Uterus (tissue), 4 donors: ENCODE data around the gene RPIA. TPM values are rescaled to one million over a fixed set of nuclear protein-coding genes. Genes with fewer than 3 reads are reported as not detected.
"Not testable (repeated sequence)": the region's sequence is repeated elsewhere in the genome, so short reads cannot be mapped to it uniquely, and the experiment has no call there.

Experiments used
- DNase-seq, 2 donors: peaks; one replicate each; pipeline ENCODE4 v3.0.0-alpha.2; 2019 to 2020
- H3K27ac ChIP-seq, 2 donors: fragments of 200-600 bp; sonication (generic); 1 replicate in 1 of 2; 2 replicates in 1 of 2; pipeline ENCODE4 v1.5.1; 2016 to 2018
- H3K27me3 ChIP-seq, 2 donors: fragments of 200-600 bp; sonication (generic); one replicate each; pipeline ENCODE4 v1.5.1; 2018 to 2019; ENCODE audit warnings: control low read depth in 1 of 2
- H3K36me3 ChIP-seq, 2 donors: fragments of 200-600 bp; sonication (generic); one replicate each; pipeline ENCODE4 v1.5.1; 2019; ENCODE audit warnings: control low read depth in 1 of 2
- H3K4me1 ChIP-seq, 2 donors: fragments of 200-600 bp; sonication (generic); one replicate each; pipeline ENCODE4 v1.5.1; 2018 to 2019; ENCODE audit warnings: control low read depth in 1 of 2
- H3K4me3 ChIP-seq, 2 donors: fragments of 200-600 bp; sonication (generic); 1 replicate in 1 of 2; 2 replicates in 1 of 2; pipeline ENCODE4 v1.5.1; 2018 to 2019; ENCODE audit warnings: mild to moderate bottlenecking in 1 of 2
- H3K9me3 ChIP-seq, 2 donors: fragments of 200-600 bp; sonication (generic); one replicate each; pipeline ENCODE4 v1.5.1; 2019; ENCODE audit warnings: control low read depth in 1 of 2
- CTCF ChIP-seq, 4 experiments: fragments of 200-600 bp in 2 of 4; fragments of 450-650 bp in 2 of 4; sonication (generic) in 2 of 4; IDR thresholded peaks; one replicate each; pipeline ENCODE4 v1.5.1; 2016 to 2019; ENCODE audit warnings: antibody characterized with exemption in 4 of 4, mild to moderate bottlenecking in 2 of 4, moderate library complexity in 1 of 4
- POLR2A ChIP-seq, 2 donors: fragments of 450-650 bp; IDR thresholded peaks; one replicate each; pipeline ENCODE4 v1.6.1; 2016; ENCODE audit warnings: antibody characterized with exemption in 2 of 2, mild to moderate bottlenecking in 1 of 2, moderate library complexity in 1 of 2
- intact Hi-C: fragments of 100-400 bp; cut with DNase I; formaldehyde crosslinking; loops from one replicate; pipeline ENCODE4 v1.15.1; 2023; ENCODE audit warnings: low total_unique reads
- total RNA-seq, 4 donors: library from RNA; depleted of rRNA in 3 of 4; stranded (reverse); fragments of >200 nt in 3 of 4; gene quantifications; one replicate each; pipeline versions ENCODE4 v1.1.0 to v1.2.4, GENCODE V29; 2014 to 2023
- donor health status: DM: yes; HTN: yes; CAD: no.

RPIA gene
- total RNA-seq, 4 donors from 2014 or later, result 0.29 to 19.4 (median 8.8) TPM

GRCh38 chr2:88760819-88761598 lies 69.5 kb downstream of the RPIA start:
- no peak for DNase-seq
- H3K27me3 ChIP-seq, result peaks cover 0 to 10% of the 10 kb centered on the region in 2 donors
- H3K4me3 ChIP-seq, result no peak overlapping the region
- intact Hi-C loops, result no loop called here
- H3K36me3 ChIP-seq, result no peaks in the 10 kb centered on the region
- H3K27ac ChIP-seq, result no peak overlapping the region
- TF ChIP-seq POLR2A (IDR thresholded peaks at IDR 0.05), result no peak
- no peak for TF ChIP-seq CTCF (IDR thresholded peaks at IDR 0.05)
- peaks cover 0 to 8% of the 10 kb centered on the region in 2 donors for H3K4me1 ChIP-seq
- no peaks in the 10 kb centered on the region for H3K9me3 ChIP-seq

- no peak for TF ChIP-seq POLR2A (IDR thresholded peaks at IDR 0.05)
- TF ChIP-seq CTCF (IDR thresholded peaks at IDR 0.05), result no peak
- no peaks in the 10 kb centered on the region for H3K36me3 ChIP-seq
- no peak overlapping the region for H3K4me3 ChIP-seq
- no peaks in the 10 kb centered on the region for H3K9me3 ChIP-seq
- peaks cover 0 to 10% of the 10 kb centered on the region in 2 donors for H3K27me3 ChIP-seq
- intact Hi-C loops, result no loop called here
- peaks cover 0 to 8% of the 10 kb centered on the region in 2 donors for H3K4me1 ChIP-seq
- no peak for DNase-seq
- H3K27ac ChIP-seq, result no peak overlapping the region
These were observed 72.8 kb downstream of the RPIA start for GRCh38 chr2:88764141-88764849.

- Histone ChIP-seq H3K9me3 (no peaks in the 10 kb centered on the region), H3K27me3 (peaks cover 0 to 10% of the 10 kb centered on the region in 2 donors), H3K27ac (no peak overlapping the region), H3K4me3 (no peak overlapping the region), H3K4me1 (peaks cover 0 to 8% of the 10 kb centered on the region in 2 donors), H3K36me3 (no peaks in the 10 kb centered on the region)
- TF ChIP-seq POLR2A (IDR thresholded peaks at IDR 0.05), result no peak
- no peak for TF ChIP-seq CTCF (IDR thresholded peaks at IDR 0.05)
- DNase-seq, result no peak
- intact Hi-C loops, result no loop called here
These were observed 73.3 kb downstream of the RPIA start for GRCh38 chr2:88764850-88765153.

GRCh38 chr2:88765154-88765888 lies 73.8 kb downstream of the RPIA start:
- peaks cover 0 to 8% of the 10 kb centered on the region in 2 donors for H3K4me1 ChIP-seq
- H3K27me3 ChIP-seq, result peaks cover 0 to 10% of the 10 kb centered on the region in 2 donors
- TF ChIP-seq CTCF (IDR thresholded peaks at IDR 0.05) (no peak), POLR2A (IDR thresholded peaks at IDR 0.05) (no peak)
- H3K4me3 ChIP-seq, result no peak overlapping the region
- no peaks in the 10 kb centered on the region for H3K9me3 ChIP-seq
- H3K36me3 ChIP-seq, result no peaks in the 10 kb centered on the region
- no peak overlapping the region for H3K27ac ChIP-seq
- intact Hi-C loops, result no loop called here
- DNase-seq, result no peak

GRCh38 chr2:88765889-88766481 lies 74.5 kb downstream of the RPIA start:
- H3K27ac ChIP-seq, H3K36me3 ChIP-seq, H3K4me1 ChIP-seq, DNase-seq, intact Hi-C loops, H3K4me3 ChIP-seq, H3K9me3 ChIP-seq: not testable (repeated sequence)
- peaks cover 0 to 10% of the 10 kb centered on the region in 2 donors for H3K27me3 ChIP-seq
